Activated T-cell treated with anti-CD3 and anti-CD28 coated beads for 4 hours (primary cell): ENCODE measurements around the gene NYAP1.
"Not testable (repeated sequence)": the region's sequence is repeated elsewhere in the genome, so short reads cannot be mapped to it uniquely, and the experiment has no call there.

ENCODE experiments used
- DNase-seq: peaks from one replicate; pipeline ENCODE4 v3.0.0-alpha.2; 2020

NYAP1 gene

GRCh38 chr7:100484673-100485045 is 932 bp downstream of the NYAP1 start:
- no peak for DNase-seq

GRCh38 chr7:100485471-100485876 is 1.7 kb downstream of the NYAP1 start:
- no peak for DNase-seq

DNA sequence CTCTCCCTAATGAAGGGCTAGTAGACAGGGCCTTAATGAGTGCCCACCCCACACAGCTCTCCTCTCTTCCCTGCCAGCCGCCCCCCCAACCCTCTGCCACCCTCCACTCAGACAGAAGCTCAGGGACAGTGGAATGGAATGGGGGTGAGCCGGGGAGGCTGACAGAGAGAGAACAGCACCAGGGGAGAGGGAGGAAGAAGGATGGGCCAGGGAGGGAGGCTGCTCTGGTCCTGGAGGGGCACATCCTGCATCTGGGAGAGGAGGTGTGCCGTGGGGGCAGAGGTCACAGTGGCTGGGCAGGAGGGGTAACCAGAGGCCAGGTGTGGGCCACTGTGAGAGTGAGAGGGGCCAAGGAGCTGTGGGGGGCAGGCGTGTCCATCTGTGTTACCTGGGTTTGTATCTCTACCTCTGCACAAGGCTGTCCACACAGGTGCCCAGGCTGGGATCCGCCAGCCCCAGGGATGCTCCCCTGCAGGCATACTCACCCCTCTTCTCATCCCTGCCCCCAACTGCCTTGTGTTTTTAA is 2.4 kb downstream of the NYAP1 start:
- DNase-seq = no peak

- DNase-seq = no peak
These were observed 3.2 kb downstream of the NYAP1 start for GRCh38 chr7:100486753-100487446.

GRCh38 chr7:100488333-100489095 is 4.8 kb downstream of the NYAP1 start:
- DNase-seq = no peak

GRCh38 chr7:100489121-100489520 is 5.4 kb downstream of the NYAP1 start:
- no peak for DNase-seq

- no peak for DNase-seq
These were observed 6.1 kb downstream of the NYAP1 start for GRCh38 chr7:100489824-100490223.

- DNase-seq = no peak
These were observed 6.9 kb downstream of the NYAP1 start for GRCh38 chr7:100490483-100491191.

DNA sequence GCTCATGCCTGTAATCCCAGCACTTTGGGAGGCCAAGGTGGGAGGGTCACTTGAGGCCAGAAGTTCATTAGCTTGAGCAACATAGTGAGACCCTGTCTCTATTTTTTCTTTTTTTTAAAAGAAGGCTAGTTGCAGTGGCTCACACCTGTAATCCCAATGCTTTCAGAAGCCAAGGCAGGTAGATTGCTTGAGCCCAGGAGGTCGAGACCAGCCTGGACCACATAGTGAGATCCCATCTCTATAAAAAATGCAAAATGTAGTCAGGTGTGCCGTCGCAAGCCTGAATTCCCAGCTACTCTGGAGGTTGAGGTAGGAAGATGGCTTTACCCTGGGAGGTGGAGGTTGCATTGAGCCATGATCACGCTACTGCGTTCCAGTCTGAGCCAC is 7.5 kb downstream of the NYAP1 start:
- no peak for DNase-seq

DNA sequence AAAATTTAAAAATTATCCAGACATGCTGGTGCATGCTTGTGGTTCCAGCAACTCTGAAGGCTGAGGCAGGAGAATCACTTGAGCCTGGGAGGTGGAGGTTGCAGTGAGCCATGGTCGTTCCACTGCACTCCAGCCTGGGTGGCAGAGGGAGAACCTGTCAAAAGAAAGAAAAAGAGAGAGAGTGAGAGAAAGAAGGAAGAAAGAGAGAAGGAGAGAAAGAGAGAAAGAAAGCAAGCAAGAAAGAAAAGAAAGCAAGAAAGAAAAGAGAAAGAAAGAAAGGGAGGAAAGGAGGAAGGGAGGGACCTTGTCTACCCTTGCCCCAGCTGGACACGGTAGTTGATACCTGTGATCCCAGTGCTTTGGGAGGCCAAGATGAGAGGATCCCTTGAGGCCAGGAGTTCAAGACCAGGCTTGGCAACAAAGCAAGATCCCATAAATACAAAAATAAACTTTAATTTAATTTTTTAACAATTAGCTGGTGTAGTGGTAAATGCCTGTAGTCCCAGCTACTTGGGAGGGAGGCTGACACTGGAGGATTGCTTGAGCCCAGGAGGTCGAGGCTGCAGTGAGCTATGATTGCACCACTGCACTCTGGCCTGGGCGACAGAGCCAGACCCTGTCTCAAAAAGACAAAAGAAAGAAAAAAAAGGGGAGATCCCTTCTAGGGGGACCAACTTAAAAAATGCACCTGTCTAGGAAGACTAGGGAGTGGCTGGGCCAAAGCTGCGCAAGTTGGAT is 9.2 kb downstream of the NYAP1 start:
- no peak for DNase-seq

- DNase-seq = no peak
These were observed 9.9 kb downstream of the NYAP1 start for GRCh38 chr7:100493476-100494264.

- DNase-seq = no peak
These were observed 12.8 kb downstream of the NYAP1 start for GRCh38 chr7:100496509-100496908.

DNA sequence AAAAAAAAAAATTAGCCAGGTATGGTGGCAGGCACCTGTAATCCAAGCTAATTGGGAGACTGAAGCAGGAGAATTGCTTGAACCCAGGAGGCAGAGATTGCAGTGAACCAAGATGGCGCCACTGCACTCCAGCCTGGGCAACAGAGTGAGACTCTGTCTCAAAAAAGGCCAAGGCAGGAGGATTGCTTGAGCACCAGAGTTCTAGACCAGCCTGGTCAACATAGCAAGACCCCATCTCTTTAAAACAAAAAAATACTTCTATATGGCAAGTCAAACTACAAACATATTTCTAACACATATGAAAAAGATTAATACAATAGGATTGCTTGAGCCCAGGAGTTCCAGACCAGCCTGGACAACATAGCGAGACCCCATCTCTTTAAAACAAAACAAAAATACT is 17.0 kb downstream of the NYAP1 start:
- not testable (repeated sequence) for DNase-seq

- not testable (repeated sequence) for DNase-seq
These were observed 20.3 kb downstream of the NYAP1 start for GRCh38 chr7:100504031-100504430.

- DNase-seq = no peak
These were observed 21.3 kb downstream of the NYAP1 start for GRCh38 chr7:100504887-100505611.

DNA sequence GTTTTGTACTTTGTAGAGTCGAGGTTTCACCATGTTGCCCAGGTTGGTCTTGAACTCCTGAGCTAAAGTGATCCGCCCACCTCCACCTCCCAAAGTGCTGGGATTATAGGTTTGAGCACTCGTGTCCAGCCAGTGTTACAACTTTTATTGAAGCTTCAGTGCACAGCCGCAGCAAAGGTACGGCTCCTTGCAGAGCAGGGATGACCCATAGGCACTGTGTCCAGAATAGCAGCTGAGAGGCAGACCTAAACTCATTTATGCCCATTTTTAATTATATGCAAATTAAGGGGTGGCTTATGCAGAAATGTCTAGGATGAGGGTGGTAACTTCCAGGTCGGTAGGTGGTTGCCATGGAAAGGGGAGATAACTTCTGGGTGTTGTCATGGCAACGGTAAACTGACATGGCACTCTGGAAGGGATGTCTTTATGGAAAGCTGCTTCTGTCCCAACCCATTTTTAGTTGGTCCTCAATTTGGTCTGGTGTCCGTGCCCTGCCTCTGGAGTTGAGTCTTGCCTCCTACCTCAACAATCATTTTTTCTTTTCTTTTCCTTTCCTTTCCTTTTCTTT is 22.7 kb downstream of the NYAP1 start:
- DNase-seq = no peak

DNA sequence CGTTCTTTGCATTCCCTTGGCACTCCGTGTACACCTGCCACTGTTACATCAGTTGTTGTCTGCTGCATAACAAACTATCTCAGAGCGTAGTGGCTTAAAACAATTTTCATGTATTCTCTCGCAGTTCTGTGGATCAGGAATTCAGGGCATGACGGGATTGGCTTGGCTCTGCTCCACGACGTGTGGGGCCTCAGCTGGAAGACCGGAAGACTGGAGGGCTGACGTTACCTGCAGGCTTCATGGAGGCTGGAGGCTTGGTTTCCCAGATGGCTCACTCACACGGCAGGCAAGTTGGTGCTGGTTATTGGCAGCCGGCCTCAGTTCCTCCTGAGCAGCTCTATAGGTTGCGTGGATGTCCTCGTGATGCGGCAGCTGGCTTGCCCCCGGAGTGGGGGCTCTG is 25.5 kb downstream of the NYAP1 start:
- DNase-seq = no peak

DNA sequence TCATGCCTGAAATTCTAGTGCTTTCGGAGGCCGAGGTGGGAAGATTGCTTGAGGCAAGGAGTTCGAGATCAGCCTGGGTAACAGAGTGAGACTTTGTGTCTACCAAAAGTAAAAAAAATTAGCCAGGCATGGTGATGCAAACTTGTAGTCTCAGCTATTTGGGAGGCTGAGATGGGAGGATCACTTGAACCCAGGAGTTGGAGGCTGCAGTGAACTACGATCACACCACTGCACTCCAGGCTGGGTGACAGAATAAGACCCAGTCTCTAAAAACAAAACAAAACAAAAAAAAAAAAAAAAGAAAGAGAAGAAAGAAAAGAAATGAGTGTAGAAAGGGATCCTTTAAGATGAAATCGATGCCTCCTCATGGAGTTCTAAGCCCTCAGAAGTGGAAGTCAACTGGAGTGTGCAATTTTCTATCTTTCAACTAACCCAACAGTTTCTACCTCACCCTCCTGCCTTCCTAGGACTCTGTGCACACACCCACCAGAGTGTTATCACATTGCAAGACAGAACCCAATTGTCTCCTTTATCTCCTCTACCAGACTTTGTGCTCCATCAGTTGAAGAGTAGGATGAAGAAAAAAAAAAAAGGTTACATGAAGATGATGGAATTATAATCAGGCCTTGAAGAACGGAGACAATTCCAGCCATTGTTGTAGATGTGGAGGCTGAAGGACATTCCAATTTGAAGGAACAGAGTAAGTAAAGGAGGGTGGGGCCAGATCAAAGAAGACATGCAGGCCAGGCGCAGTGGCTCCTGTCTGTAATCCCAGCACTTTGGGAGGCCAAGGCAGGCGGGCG is 26.9 kb downstream of the NYAP1 start:
- no peak for DNase-seq

GRCh38 chr7:100513212-100513810 is 29.6 kb downstream of the NYAP1 start:
- DNase-seq = no peak

DNA sequence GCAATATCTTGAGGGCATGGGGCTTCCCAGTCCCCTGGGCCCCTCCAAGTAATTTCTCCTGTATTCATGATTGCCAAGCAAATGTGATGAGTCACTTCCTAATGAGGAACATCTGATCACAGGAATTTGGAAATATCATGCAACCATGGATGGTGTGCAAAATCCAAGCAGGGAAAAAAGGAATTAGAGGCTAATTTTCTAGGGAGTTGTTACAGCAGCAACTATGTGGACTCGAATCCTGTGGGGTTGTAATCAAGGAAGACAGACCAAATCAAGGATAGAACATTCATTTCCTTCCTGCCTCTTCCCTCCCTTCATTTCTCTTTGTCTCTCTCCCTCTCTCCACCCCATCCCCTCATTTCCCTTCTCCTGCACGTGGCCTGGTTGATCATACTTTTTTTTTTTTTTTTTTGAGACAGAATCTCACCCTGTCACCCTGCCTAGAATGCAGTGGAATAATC is 31.4 kb downstream of the NYAP1 start:
- no peak for DNase-seq
